ENCODE data around the gene ZNF493.

ZNF493 gene

DNA sequence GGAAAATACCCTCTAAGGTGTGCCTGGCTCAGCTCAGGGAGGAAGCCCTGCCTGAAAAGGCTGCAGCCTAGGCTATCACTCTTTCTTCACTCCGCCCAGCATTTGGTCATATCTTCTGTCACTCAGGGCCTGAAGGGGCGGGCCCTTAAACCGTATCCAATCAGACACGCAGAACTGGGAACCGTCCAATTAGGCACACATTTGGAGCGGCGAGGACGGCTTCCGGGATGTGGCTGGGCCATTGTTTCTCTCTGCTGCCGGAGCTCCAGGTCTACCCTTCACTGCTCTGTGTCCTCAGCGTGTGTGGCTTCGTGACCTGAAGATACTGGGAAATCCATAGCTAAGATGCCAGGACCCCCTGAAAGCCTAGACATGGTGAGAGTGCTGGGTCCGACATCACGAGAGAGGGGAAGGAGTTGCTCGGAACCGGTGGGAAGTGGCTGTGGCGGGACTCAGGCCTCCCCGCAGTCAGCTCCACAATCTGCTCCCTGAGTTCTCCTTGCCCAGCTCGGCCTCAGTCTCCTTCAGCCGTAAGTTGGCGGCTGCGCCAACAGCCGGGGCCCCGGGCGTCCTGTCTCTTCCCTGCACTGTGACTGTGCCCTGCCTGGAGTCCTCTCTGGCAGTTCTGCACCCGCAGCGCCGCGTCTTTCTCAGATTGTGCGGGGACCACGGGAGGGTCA is at the start of gene ZNF493:
ZNF493 (plus strand) TSS at position 241 of the 680 bp plus-strand sequence; CDS start at position 346, 105 bp downstream.
- peak; percentile 90 for DNase-seq

DNA sequence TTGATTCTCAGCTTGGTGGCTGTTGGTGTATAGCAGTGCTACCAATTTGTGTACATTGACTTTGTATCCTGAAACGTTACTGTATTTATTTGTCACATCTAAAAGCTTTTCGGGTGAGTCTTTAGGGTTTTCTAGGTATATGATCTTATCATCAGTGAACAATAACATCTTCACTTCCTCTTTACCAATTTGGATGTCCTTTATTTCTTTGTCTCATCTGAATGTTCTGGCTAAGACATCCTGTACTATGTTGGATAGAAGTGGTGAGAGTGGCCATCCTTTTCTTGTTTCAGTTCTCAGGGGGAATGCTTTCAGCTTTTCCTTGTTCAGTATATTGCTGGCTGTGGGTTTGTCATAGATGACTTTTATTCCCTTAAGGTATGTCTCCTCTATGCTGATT is 44.1 kb upstream of the ZNF493 start:
- DNase-seq = no peak

DNA sequence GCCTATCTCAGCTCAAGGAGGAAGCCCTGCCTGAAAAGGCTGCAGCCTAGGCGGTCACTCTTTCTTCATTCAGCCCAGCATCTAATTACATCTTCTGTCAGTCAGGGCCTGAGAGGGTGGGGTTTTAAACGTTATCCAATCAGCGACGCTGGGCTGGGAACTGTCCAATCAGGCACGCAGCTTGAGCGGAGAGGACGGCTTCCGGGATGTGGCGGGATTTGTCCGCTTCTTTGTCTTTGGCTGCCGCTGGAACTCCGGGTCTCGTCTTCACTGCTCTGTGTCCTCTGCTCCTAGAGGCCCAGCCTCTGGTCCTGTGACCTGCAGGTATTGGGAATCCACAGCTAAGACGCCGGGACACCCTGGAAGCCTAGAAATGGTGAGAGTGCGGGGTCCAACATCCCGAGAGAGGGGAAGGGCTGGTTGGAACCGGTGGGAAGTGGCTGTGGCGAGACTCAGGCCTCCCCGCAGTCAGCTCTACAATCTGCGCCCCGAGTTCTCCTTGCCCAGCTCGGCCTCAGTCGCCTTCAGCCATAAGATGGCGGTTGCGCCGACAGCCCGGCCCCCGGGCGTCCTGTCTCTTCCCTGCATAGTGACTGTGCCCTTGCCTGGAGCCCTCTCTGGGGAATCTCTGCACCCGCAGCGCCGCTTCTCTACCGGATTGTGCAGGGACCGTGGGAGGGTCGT is 38.0 kb upstream of the ZNF493 start, which contains the start of gene ZNF738:
ZNF738 (plus strand) TSS at position 233 of the 684 bp plus-strand sequence; CDS start at position 374, 141 bp downstream.
- DNase-seq = peak; percentile 92

DNA sequence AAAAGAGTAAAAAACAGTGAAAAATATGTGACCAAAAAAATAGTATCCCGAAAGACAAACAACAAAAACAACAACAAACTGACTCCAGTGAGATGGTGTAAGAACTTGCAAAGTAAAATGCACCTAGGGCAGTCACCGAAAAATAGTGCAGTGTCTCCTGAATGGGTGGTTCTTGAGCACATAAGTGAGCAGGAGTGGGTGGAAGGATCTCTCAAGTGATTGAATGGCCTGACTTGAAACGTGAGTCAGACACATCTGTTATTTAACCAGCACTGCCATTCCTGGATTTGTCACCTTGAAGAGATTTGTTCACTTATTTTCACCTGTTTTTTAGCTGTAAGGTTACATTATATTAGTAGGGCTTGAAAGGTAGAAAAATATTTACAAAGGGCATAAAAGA is 34.6 kb upstream of the ZNF493 start:
- no peak for DNase-seq

- DNase-seq = no peak
Measured at GRCh38 chr19:21383980-21384582, 12.9 kb upstream of the ZNF493 start.

DNA sequence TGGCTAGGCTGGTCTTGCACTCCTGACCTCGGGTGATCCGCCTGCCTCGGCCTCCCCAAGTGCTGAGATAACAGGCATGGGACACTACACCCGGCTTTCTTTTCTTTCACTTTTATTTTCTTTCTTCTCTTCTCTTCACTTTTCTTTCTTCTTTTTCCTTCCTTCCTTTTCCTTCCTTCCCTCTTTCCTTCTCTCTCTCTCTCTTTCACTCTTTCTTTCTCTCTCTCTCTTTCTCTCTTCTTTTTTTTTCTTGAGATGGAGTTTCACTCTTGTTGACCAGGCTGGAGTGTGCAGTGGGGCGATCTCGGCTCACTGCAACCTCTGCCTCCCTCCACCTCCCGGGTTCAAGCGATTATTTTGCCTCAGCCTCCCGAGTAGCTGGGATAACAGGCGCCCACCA is 812 bp upstream of the ZNF493 start:
- no peak for DNase-seq

DNA sequence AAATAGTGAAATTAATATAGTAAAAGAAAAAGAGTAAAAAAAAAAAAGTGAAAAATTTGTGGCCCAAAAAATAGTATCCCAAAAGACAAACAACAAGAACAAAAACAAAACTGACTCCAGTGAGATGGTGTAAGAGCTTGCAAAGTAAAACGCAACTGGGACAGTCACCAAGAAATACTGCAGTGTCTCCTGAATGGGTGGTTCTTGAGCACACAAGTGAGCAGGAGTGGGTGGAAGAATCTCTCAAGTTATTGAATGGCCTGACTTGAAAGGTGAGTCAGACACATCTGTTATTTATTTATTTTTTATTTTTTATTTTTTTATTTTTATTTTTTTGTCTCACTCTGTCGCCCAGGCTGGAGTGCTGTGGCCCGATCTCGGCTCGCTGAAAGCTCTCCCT is 1.9 kb downstream of the ZNF493 start:
- DNase-seq = no peak

- DNase-seq = no peak
Measured at GRCh38 chr19:21402303-21402985, 5.5 kb downstream of the ZNF493 start.

DNA sequence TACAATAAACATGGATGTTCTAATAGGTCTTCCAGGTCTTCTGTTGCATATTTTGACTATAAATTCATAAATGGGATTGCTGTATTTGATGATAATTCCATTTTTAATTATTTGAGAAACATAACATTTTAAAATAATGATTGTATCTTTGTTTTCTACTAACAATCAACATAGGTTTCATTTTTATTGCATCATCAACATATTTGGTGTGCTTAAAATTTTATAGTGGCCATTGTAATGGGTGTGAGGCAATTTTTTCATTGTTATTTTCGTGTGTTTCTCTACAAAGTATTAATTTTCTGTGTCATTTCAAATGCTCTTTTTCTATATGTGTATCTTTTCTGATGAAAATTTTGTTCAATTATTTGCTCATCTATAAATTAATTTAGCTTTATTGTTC is 13.2 kb downstream of the ZNF493 start:
- no peak for DNase-seq

GRCh38 chr19:21422244-21422643 is 25.3 kb downstream of the ZNF493 start:
- no peak for DNase-seq

GRCh38 chr19:21423057-21424041 is 26.4 kb downstream of the ZNF493 start:
- no peak for DNase-seq

DNA sequence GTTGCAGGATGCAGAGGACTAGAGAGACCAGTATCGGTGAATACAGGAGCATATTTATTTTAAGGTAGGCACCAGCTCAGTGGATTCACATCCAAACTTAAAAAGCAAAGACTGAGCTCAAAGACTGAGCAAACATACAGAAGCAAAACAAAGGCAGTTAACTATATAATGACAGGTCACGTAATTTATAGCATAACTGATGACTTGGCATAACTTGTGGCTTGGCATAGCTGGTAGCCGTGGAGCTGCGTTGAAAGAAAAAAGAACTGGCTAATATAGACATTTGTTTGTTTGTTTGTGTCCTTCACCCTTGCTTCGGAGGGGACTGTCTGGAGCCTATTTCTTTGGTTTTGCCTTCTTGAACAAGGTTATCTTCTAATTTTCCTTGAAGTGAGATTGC is 33.7 kb downstream of the ZNF493 start:
- no peak for DNase-seq

GRCh38 chr19:21432590-21432989 is 35.7 kb downstream of the ZNF493 start:
- no peak for DNase-seq

DNA sequence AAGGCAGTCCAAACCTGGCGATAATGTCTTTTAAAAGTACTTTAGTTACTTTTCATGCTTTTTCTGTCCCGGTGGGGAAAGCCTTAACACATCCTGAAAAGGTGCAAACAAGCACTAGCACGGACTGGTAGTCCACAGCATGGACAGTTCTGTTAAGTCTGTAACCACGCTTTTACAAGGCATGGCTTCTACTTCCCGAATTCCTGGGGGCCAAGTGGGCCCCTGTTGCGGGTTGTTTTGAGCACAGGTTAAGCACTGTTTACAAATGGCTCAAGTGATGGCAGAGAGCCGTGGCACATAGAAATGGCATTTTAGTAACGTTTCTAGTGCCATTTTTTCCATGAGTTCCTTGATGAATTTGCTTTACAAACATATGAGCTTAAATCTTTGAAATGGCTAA is 37.6 kb downstream of the ZNF493 start:
- DNase-seq = peak; percentile 2

- peak; percentile 10 for DNase-seq
Measured at GRCh38 chr19:21434967-21435544, 38.1 kb downstream of the ZNF493 start.

- DNase-seq = no peak
Measured at GRCh38 chr19:21439201-21439751, 42.3 kb downstream of the ZNF493 start.

DNA sequence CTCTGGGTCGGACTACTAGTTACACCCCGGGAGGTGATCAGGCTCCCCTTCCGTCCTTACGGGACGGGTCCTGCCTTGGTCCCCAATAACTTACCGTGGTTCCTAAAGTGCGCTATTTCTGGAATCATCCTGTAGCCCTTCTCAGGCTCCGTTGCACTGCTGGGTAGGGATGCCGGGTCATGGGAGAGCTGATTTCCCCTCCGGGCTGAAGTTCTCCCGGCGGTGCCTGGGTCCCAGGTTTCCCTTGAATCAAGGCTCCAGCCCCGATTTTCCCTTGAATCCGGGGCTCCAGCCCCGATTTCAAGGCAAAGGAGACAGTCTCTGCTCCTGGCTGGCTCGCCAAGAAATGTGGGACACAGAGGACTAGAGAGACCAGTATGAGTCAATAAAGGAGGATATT is 43.4 kb downstream of the ZNF493 start:
- no peak for DNase-seq

DNA sequence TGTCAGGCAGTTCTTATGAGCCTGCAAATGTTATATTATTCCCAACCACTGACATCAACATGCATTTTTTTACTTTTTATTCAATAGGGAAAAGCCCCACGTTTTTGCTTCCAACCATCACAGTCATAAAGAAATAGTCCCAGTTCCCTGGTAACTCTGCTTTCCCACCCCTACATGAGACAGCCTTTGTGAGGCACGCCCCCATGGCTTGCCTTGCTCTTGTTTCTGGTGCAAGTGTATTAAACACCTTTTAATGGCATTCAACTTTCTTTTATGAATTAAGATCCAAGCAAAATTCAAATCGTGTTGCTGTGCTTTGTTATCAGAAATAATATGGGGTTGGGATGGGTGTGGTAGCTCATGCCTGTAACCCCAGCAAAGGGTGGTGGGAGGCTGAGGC is 54.3 kb downstream of the ZNF493 start:
- no peak for DNase-seq

- no peak for DNase-seq
Measured at GRCh38 chr19:21454901-21455300, 58.0 kb downstream of the ZNF493 start.

DNA sequence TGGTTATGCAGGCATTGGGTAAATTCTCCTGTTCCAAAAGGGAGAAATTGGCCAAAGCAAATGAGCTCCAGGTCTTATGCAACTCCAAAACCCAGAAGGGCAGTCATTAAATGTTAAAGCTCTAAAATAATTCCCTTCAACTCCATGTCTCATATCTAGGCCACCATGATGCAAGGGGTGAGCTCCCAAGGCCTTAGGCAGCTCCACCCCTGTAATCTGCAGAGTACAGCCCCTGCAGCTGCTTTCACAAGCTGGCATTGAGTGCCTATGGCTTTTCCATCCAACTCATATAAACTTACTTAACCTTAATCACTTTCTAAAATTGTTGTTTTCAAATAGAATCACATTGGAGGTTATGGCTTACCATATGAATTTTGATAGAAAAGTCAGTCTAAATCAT is 63.8 kb downstream of the ZNF493 start:
- DNase-seq = no peak

GRCh38 chr19:21462540-21462939 is 65.6 kb downstream of the ZNF493 start:
- DNase-seq = no peak

Measured in NCI-H774 (cell line).